Posterior vena cava (tissue), 2 donors: Measurements from ENCODE around the gene ARHGAP22. TPM values are rescaled to one million over a fixed set of nuclear protein-coding genes. Genes with fewer than 3 reads are reported as not detected.
"Not testable (repeated sequence)": the region's sequence is repeated elsewhere in the genome, so short reads cannot be mapped to it uniquely, and the experiment has no call there.

Experiments used
- DNase-seq: peaks from one replicate; pipeline ENCODE4 v3.0.0-alpha.2; 2020; ENCODE audit warnings: low spot score
- intact Hi-C, 2 donors: fragments of 100-400 bp; cut with DNase I; formaldehyde crosslinking; loops; one replicate each; pipeline versions ENCODE4 v1.14.1 to v1.14.2; 2022 to 2023
- long read RNA-seq, 2 donors: library from polyadenylated mRNA; unstranded; transcript quantifications; one replicate each; pipeline ENCODE4 v2.0.0, GENCODE V29; 2020 to 2021
- total RNA-seq, 2 donors: library from RNA; stranded (reverse); fragmentation: NEBNext Ultra II Directional; extraction: Animal tissue kit (Norgen Biotek cat#: 25700); gene quantifications; one replicate each; pipeline ENCODE4 v1.2.1, GENCODE V29; 2021
- donor health status: DM: yes; HTN: yes; CAD: no.
- donor health status: DM: yes; HTN: yes; CAD: no.

The ARHGAP22 gene, protein sequence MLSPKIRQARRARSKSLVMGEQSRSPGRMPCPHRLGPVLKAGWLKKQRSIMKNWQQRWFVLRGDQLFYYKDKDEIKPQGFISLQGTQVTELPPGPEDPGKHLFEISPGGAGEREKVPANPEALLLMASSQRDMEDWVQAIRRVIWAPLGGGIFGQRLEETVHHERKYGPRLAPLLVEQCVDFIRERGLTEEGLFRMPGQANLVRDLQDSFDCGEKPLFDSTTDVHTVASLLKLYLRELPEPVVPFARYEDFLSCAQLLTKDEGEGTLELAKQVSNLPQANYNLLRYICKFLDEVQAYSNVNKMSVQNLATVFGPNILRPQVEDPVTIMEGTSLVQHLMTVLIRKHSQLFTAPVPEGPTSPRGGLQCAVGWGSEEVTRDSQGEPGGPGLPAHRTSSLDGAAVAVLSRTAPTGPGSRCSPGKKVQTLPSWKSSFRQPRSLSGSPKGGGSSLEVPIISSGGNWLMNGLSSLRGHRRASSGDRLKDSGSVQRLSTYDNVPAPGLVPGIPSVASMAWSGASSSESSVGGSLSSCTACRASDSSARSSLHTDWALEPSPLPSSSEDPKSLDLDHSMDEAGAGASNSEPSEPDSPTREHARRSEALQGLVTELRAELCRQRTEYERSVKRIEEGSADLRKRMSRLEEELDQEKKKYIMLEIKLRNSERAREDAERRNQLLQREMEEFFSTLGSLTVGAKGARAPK
- 10 to 100 TPM in 1 of 2 donors, 1 to 10 TPM in 1; 9.8 to 13.4 TPM for total RNA-seq
- long read RNA-seq, donor 1, partial matches to known transcripts: 0 of 6 reads
- long read RNA-seq, donor 1, other reads (novel, unspliced or antisense): 4 of 6 reads
- long read RNA-seq, donor 2, partial matches to known transcripts: 1 of 10 reads
- long read RNA-seq, donor 2, other reads (novel, unspliced or antisense): 6 of 10 reads

DNA sequence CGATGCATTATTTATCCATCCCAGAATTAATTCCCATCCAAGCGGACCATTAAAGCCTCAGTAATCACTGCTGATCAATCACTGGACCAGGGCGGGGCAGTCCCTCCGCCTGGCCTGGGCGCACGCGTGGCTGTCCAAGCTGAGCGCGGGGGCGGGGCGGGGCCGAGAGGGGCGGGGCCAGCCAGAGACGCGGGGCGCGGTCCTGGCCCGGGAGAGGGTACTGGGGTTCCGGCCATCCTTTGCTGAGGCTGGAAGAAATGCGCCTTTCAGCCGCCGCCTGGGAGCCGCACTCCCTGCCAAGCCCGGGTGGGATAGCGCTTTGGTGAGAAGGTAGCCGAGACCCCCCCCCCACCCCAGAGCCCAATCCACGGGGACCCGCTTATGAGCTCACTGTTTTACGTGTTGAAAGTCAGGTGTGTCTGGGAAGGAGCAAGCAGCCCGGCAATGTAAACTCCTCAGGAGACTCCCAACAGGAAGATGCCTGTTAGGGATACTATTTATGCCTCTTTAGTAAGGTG lies at the start of gene ARHGAP22:
TSS of gene ARHGAP22 (minus strand) at position 83 of the 518 bp plus-strand sequence. CDS start 277 bp downstream, outside the sequence.
- DNase-seq: peak; percentile 86
- intact Hi-C loops: no loop called here

DNA sequence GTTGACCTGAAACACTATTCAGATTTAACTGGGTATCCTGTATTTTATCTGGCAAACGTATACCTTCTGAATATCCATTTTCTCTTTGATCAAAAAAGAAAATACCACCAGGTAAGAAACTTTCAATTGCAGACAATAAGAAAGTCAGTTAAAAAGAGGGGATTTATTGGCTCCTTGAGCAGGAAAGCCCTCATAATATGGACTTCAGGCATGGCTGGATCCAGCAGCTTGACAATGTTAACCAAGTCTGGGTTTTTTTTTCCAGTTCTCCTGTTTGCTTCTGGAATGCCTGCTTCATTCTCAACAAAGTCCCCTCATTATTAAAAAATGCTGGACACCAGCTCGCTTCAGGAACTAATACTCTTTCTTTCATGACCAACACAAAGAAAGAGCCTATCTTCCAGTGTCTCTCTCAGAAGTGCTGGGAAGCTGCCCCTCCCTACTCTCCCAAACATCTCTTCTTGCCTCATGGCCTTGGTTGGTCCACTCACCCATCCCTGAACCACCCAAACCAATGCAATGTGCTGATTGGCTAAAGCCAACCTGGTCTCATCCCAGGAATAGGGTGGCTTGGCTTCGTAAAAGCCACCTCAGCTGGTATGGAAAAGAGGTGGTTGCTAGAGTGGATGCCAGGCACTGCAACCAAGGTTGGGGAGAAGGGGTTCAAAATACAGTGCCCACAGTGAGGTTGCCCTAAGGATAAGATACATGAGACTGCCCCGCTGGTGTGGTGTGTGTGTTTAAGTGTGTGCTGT lies 49.2 kb upstream of the ARHGAP22 start:
- no peak for DNase-seq
- intact Hi-C loops: loop anchor here in 1 of 2 donors (1.0 to 10.0 kb wide), 2 partner anchors 100 to 289 kb away; no protein-coding TSS in a partner anchor

DNA sequence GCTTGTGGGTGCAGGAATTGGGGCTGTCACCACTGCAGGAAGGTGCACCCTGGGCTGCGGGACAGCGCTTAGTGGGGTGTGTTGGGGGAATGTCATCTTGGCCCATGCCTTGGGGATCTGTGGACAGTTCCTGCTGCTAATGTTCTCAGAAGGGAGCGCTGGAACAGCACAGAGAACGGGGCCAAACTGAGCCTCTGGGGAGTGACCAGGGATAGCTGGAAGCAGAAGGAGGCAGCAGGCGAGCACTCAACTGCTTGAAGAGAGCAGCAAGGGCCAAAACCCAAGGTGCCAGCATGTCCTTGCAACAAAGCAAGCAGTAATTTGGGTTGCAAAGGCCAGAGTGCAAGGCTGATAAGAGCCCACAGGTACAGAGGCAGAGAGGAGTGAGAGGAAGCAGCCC lies 48.5 kb upstream of the ARHGAP22 start:
- intact Hi-C loops: loop anchor here in 1 of 2 donors (10.0 kb wide), 1 partner anchor 289 kb away; no protein-coding TSS in a partner anchor
- DNase-seq: no peak

DNA sequence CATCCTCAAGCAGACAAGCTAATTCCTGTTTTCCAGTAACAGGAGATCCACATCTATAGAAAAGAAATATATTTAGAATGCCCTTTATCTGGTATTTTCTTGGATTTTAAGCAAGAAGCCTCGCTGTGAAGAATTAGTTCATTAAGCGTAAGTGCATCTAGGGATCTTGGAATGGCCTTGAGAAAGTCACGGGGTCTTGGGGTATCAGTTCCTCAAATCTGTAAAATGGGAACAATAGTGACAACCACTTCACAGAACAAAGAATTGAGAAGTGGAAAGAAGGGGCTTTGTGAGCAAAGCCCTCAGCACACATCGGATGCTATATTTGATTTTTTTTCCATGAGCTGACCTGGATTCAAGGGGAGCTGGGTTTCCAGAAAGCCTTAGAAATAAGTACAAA lies 47.5 kb upstream of the ARHGAP22 start:
- intact Hi-C loops: loop anchor here in 1 of 2 donors (10.0 kb wide), 1 partner anchor 288 kb away; no protein-coding TSS in a partner anchor
- no peak for DNase-seq

DNA sequence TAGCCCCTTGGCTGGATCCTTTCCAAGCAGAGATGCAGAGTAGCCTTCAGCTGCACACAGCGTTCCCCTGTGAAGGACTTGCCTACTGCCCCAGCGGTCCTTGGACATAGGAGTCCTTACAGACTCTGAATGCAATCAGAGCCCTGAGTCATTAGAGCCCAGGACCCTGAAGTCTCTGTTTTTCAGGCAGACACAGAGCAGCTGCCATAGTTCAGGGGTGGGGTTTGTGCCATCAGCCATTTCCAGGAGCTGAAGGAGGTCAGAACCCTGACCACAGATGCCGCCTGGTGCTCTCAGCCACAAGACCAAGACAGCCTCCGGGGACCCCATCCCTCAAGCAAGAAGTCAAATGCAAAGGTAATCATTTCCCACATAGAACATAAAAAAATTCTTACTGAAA lies 47.0 kb upstream of the ARHGAP22 start:
- intact Hi-C loops: loop anchor here in 1 of 2 donors (10.0 kb wide), 1 partner anchor 287 kb away; no protein-coding TSS in a partner anchor
- no peak for DNase-seq

DNA sequence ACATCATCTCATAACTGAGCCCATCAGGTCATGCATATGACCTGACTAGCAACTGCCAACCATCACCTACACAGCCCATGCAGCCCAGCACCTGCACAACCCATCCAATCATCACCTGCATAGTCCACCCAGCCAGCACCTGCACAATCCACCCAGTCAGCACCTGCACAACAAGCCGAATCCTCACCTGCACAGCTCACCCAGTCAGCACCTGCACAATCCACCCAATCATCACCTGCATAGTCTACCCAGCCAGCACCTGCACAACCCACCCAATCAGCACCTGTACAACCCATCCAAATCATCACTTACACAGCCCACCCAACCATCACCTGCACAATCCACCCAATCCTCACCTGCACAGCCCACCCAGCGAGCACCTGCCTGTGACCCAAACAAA lies 46.4 kb upstream of the ARHGAP22 start:
- intact Hi-C loops: loop anchor here in 1 of 2 donors (10.0 kb wide), 1 partner anchor 286 kb away; no protein-coding TSS in a partner anchor
- no peak for DNase-seq

DNA sequence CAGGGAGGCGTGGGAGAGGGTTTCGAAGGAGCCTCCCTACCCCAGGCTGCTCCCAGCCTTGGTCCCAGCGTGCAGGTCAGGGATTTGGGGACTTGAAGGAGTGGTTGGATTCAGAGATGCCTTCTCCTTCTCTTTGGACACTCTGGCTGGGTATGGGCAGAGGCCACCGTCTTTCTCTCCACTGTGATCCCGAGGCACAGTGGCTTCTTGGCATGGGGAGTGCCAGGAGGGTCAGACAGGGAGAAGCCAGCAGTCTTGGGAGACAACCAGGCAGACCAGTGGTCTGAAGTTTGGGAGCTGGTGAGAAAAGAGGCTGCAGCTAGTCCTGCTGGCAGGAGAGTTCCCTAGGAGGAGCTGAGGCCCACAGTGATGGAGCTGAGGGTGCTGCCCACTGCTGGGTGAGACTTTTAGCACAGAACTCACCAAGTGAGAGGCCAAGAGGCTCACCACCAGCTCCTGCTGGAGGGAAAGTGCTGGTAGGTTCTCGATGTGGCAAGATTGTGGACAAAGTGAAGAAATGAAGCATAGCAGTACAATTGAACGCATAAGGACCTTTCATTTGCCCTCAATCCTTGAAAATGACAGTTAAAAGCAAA lies 44.6 kb upstream of the ARHGAP22 start:
- intact Hi-C loops: no loop called here
- DNase-seq: no peak

DNA sequence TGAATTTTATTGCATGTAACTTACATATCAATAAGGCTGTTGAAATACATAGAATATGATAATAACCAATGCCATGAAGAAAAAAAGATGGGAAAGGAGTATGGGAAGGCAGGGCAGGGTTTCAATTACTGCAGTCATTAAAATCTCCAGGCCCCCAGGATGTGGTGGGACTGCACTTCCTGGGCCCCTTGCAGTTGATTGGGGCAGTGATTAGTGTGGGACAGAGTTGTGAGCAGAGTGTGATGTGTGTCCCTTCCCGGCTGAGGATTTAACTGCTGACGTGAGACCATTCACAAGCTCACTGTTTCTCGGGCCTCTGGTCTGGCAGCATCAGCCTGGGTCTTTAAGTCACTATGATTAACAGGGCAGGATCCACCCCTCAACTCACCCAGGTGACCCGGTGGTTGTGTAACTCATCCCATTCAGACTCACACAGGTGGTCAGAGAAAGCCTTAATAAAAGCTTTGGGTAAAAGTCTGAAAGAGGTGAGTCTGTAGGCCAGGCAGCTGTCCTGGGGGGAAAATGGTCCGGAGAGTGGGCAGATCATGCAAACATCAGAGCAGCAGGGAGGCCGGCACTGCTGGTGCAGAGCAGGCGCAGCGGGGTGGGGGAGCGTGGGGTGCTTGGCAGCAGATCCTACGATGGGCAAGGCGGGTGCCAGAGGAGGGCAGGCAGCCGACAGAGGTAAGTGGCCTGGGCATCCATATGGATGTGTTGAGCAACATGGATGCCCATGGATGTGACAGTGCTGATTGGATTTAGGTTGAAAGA lies 43.5 kb upstream of the ARHGAP22 start:
- intact Hi-C loops: no loop called here
- no peak for DNase-seq

DNA sequence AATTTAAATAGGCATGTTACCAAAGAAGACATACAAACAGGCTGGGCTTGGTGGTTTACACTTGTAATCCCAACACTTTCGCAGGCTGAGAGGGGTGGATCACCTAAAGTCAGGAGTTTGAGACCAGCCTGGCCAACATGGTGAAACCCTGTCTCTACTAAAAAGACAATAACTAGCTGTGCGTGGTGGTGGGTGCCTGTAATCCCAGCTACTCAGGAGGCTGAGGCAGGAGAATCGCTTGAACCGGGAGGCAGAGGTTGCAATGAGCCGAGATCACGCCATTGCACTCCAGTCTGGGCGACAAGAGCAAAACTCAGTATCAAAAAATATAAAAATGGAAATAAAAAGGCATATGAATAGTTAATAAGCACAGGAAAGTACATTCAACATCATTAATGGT lies 42.2 kb upstream of the ARHGAP22 start:
- intact Hi-C loops, DNase-seq: not testable (repeated sequence)

DNA sequence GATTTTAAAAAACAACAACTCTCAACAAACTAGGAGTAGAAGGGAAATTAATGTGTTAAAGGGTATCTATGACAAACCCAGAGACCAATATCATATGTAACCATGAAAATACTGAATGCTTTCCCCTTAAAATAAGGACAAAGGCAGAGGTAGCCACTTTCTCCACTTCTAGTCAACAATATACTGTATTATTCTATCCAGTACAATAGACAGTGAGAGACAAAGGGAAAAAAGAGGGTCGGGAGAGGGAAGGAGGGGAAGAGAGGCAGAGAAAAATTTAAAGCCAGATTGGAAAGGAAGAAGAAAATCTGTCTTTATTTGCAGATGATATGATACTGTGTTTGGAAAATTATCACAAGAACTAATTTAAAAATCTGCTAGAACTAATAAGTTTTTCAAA lies 40.7 kb upstream of the ARHGAP22 start:
- intact Hi-C loops: no loop called here
- DNase-seq: no peak

DNA sequence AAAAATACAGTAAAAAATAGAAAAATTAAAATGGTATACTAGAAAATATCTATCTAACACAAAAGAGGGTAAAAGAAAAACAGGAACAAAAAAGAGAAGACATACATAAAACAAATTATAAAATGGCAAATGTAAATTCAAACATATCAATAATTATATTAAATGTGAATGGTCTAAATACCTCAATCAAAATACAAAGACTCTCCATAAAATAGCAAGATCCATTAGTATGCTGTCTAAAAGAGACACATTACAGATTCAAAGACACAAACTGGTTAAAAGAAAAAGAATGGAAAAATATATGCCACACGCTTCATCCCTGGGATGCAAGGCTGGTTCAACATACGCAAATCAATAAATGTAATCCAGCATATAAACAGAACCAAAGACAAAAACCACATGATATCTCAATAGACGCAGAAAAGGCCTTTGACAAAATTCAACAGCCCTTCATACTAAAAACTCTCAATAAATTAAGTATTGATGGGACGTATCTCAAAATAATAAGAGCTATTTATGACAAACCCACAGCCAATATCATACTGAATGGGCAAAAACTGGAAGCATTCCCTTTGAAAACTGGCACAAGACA lies 36.3 kb upstream of the ARHGAP22 start:
- DNase-seq, intact Hi-C loops: not testable (repeated sequence)

DNA sequence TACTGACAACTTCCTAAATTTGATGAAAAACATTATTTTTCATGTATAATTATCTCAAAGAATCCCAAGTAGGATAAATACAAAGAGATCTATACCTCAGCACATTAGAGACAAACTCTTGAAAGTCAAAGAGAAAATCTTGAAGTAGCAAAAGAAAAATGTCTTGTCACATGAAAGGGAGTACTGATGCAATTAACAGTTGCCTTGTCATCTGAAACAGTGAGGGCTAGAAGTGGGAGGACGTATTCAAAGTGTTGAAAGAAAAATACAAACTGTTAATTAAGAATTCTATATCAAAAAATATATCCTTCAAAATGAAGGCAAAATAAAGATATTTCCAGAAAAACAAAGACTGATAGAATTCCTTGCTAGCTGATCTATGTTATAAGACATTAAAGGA lies 35.5 kb upstream of the ARHGAP22 start:
- intact Hi-C loops: no loop called here
- no peak for DNase-seq

DNA sequence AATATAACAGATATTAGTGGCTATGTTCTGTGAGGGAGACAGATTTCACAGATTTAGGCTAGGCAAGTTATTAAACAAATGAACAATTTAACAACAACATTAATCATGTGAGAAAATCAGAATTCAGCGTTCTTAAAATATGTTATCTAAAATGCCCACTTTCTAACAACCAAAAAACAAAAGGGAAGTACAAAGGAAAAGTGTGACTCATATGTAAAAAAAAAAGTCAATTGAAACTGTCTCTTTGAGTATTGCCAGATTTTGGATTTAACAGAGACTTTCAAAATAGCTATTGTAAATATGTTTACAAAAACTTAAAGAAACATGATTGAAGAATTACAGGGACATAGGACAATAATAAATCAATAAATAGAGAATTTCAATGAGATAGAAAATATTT lies 34.8 kb upstream of the ARHGAP22 start:
- no peak for DNase-seq
- intact Hi-C loops: no loop called here

DNA sequence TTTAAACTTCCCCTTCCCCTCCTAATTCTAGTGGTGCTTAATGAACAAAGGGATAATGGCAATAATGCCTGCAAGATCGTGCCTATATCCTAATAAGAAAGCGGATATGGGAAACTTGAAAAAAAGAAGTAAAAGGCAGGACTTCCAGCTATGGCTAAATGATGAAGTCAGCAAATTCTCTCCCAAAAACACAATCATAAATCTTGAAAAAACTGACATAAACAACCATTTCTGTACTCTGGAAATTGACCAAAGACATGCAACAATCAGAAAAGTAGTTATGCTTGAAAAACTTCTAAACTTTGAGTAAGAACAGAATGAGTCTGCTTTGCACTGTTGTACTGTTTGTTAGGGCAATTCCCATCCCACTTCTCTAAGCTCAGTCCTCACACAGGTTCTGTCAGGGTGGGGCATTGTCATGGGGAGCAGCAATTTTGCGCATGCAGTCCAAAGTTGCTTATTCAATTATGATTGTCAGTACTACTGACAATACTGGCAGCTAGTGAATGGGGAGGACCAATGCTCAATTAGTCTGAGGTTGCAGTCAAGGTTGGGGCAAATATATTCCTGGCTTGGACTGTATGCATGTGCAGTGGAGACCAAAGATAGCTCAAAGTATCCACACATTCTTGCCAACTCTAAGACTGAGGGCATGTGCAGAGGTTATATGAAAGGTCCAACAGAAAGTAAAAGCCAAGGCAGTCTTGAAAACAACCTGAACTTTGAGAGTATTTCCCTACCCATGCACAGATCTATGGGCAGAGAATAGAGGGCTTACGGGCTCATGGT lies 34.1 kb upstream of the ARHGAP22 start:
- intact Hi-C loops: no loop called here
- DNase-seq: no peak

DNA sequence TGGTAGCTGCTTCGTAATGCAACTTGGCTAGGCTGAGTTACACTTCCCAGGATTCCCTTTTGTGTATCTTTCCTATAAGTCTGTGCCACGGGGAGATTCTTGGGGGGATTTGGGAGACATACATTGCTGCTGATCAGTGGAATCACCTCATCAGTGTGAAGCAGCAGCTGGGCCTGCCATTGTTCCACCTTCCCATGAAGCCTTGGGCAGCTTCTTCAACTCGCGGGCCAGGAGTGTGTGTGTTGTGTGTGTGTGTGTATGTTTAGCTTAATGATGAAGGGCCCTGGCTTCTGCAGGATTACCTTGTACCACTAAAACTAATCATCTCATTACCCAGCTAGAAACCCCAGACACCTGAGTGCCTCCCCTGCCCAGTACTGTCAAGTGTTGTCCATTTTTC lies 33.3 kb upstream of the ARHGAP22 start:
- intact Hi-C loops: no loop called here
- no peak for DNase-seq

DNA sequence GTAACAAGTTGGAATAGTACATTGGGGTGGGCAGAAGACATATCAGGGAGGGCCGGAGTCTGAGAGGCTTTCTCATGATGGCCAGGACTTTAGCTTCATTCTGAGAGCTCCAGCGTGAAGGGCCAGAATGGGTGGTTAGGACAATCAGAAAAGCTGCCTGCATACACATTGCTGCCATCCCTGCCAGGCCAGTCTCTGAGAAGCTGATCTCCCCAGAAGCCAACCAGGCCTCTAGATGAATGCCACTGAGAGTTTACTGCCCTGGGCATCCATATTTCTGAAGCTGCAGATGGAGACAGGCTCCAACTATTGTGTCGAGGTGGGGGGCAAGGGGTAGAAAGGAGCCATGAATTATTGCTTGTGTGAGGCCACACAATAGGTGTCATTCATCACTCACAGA lies 32.0 kb upstream of the ARHGAP22 start:
- DNase-seq: no peak
- intact Hi-C loops: no loop called here

DNA sequence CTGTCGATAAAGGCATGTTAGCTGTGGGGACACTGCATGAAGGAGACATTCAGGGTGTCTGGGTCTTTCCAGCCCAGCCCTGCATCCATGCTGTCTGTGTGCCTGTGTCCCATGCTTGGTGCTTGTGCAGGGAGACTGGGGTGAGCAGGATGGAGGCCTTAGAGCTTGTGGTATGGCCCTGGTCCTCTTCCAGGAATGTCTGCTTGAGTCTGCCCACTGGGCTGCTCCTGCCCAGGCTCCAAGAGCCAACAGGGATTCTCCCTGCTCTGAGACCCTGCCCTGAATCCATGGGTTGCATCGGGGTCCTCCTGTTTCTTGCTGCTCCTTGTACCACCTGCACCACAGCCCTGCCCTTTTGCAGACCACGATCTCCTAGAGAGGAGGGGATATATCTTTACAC lies 31.4 kb upstream of the ARHGAP22 start:
- DNase-seq: no peak
- intact Hi-C loops: no loop called here
